ENCODE data around the gene NTSR1. TPM values are rescaled to one million over a fixed set of nuclear protein-coding genes. Genes with fewer than 3 reads are reported as not detected.

The NTSR1 gene
- total and polyA plus RNA-seq, 5 donors from 2014 or later, result 0.11 to 0.37 TPM; not detected in 3

GRCh38 chr20:62790075-62790474 lies 81.4 kb downstream of the NTSR1 start:
- no peak for DNase-seq
- ATAC-seq (ENCODE audit: low read depth in 2 of 2), result no peak
- Histone ChIP-seq H3K9me3 (ENCODE audit: control insufficient read depth in 2 of 2, low read length in 2 of 2) (no peaks in the 10 kb centered on the region), H3K4me1 (ENCODE audit: control insufficient read depth, insufficient read depth, low read length, poor library complexity, severe bottlenecking) (peaks cover 25% of the 10 kb centered on the region), H3K4me3 (ENCODE audit: low read depth, low read length) (no peak overlapping the region), H3K27ac (ENCODE audit: insufficient read depth, low read length, poor library complexity, severe bottlenecking) (no peak overlapping the region), H3K27me3 (ENCODE audit: control insufficient read depth, insufficient read depth, low read length) (no peaks in the 10 kb centered on the region), H3K36me3 (ENCODE audit: control insufficient read depth, insufficient read depth, low read length) (no peaks in the 10 kb centered on the region)
- peaks cover 20% of the 10 kb centered on the region for H3K27me3 Mint-ChIP-seq
- H3K27ac Mint-ChIP-seq, result no peak overlapping the region
- no peak overlapping the region for H3K4me3 Mint-ChIP-seq
- H3K4me1 Mint-ChIP-seq, result peaks cover 0 to 32% (median 19%) of the 10 kb centered on the region in 4 donors
- H3K9me3 Mint-ChIP-seq, result no peaks in the 10 kb centered on the region
- no peaks in the 10 kb centered on the region for H3K36me3 Mint-ChIP-seq

DNA sequence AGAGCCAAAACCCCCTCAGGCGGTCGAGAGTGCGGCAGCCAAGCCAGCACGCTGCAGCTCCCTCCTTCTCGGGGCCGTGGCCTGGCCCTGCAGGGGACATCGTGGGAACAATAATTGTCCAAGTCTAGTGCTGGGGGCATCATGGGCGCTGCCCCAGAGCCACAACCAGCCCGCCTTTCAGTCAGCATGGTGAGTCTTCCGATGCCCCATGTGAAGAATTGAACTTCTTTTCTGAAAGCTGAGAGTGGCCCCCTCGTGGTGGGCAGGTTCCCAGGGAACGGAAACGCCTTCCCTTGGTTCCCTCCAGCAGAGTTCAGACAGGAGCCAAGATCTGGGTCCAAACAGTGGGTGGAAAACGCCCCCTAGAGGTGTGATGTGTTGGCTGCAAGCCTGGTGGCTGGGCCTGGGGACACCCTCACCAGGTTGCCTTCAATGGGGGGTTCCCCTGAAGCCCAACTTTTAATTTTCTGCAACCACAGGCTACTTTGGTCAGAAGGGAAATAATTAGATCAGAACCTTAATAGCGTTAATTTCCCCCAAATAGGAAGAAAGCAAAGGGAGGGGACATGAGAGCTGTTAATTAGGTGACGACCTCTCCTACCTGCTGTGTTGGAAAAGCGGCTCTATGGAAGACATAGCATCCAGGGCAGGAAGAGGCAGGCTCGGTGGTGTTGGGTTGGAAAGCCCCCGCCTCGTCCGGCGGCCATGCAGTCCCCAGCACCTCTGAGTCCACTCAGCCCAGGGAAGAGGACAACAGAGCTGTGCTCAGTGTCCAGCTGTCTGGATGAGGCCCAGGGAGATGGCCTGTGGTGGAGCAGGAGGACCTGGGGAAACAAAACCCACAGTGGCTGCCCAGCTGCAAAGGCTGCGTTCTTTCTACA lies 82.9 kb downstream of the NTSR1 start:
- no peaks in the 10 kb centered on the region for H3K27me3 ChIP-seq (ENCODE audit: control insufficient read depth, insufficient read depth, low read length)
- H3K9me3 ChIP-seq (ENCODE audit: control insufficient read depth in 2 of 2, low read length in 2 of 2), result no peaks in the 10 kb centered on the region
- H3K4me3 ChIP-seq (ENCODE audit: low read depth, low read length), result no peak overlapping the region
- H3K36me3 Mint-ChIP-seq, result no peaks in the 10 kb centered on the region
- peaks cover 36% of the 10 kb centered on the region for H3K4me1 ChIP-seq (ENCODE audit: control insufficient read depth, insufficient read depth, low read length, poor library complexity, severe bottlenecking)
- DNase-seq, result peak; percentile 55 to 85 (median 68)
- H3K27ac ChIP-seq (ENCODE audit: insufficient read depth, low read length, poor library complexity, severe bottlenecking), result no peak overlapping the region
- no peaks in the 10 kb centered on the region for H3K9me3 Mint-ChIP-seq
- H3K27me3 Mint-ChIP-seq, result peaks cover 27% of the 10 kb centered on the region
- H3K4me1 Mint-ChIP-seq, result peaks cover 0 to 38% (median 24%) of the 10 kb centered on the region in 4 donors
- peak overlapping the region in 3 of 4 donors; percentile 77 to 93 (median 89) for H3K4me3 Mint-ChIP-seq
- H3K36me3 ChIP-seq (ENCODE audit: control insufficient read depth, insufficient read depth, low read length), result no peaks in the 10 kb centered on the region
- H3K27ac Mint-ChIP-seq, result peak overlapping the region; percentile 39 to 99 (median 91)
- ATAC-seq (ENCODE audit: low read depth in 2 of 2), result no peak

- DNase-seq (no peak), ATAC-seq (ENCODE audit: low read depth in 2 of 2) (no peak)
- Histone ChIP-seq H3K27ac (ENCODE audit: insufficient read depth, low read length, poor library complexity, severe bottlenecking) (no peak overlapping the region), H3K9me3 (ENCODE audit: control insufficient read depth in 2 of 2, low read length in 2 of 2) (no peaks in the 10 kb centered on the region), H3K4me1 (ENCODE audit: control insufficient read depth, insufficient read depth, low read length, poor library complexity, severe bottlenecking) (peaks cover 41% of the 10 kb centered on the region), H3K4me3 (ENCODE audit: low read depth, low read length) (no peak overlapping the region), H3K36me3 (ENCODE audit: control insufficient read depth, insufficient read depth, low read length) (no peaks in the 10 kb centered on the region), H3K27me3 (ENCODE audit: control insufficient read depth, insufficient read depth, low read length) (no peaks in the 10 kb centered on the region)
- H3K36me3 Mint-ChIP-seq, result no peaks in the 10 kb centered on the region
- no peaks in the 10 kb centered on the region for H3K9me3 Mint-ChIP-seq
- H3K4me3 Mint-ChIP-seq, result peak overlapping the region; percentile 57 to 89 (median 61)
- H3K27ac Mint-ChIP-seq, result peak overlapping the region in 2 of 3 donors; percentile 91 to 96
- H3K27me3 Mint-ChIP-seq, result peaks cover 27% of the 10 kb centered on the region
- peaks cover 0 to 43% (median 24%) of the 10 kb centered on the region in 4 donors for H3K4me1 Mint-ChIP-seq
Measured at GRCh38 chr20:62792182-62792939, 83.7 kb downstream of the NTSR1 start.

- no peaks in the 10 kb centered on the region for H3K27me3 ChIP-seq (ENCODE audit: control insufficient read depth, insufficient read depth, low read length)
- peak overlapping the region; percentile 89 to 94 (median 92) for H3K4me3 Mint-ChIP-seq
- DNase-seq, result no peak
- peaks cover 4% of the 10 kb centered on the region for H3K36me3 Mint-ChIP-seq
- H3K4me1 ChIP-seq (ENCODE audit: control insufficient read depth, insufficient read depth, low read length, poor library complexity, severe bottlenecking), result peaks cover 46% of the 10 kb centered on the region
- H3K27ac ChIP-seq (ENCODE audit: insufficient read depth, low read length, poor library complexity, severe bottlenecking), result peak overlapping the region; percentile 89
- no peaks in the 10 kb centered on the region for H3K9me3 Mint-ChIP-seq
- H3K9me3 ChIP-seq (ENCODE audit: control insufficient read depth in 2 of 2, low read length in 2 of 2), result no peaks in the 10 kb centered on the region
- peaks cover 0 to 50% (median 23%) of the 10 kb centered on the region in 4 donors for H3K4me1 Mint-ChIP-seq
- H3K27me3 Mint-ChIP-seq, result peaks cover 27% of the 10 kb centered on the region
- ATAC-seq (ENCODE audit: low read depth in 2 of 2), result no peak
- H3K4me3 ChIP-seq (ENCODE audit: low read depth, low read length), result peak overlapping the region; percentile 51
- H3K36me3 ChIP-seq (ENCODE audit: control insufficient read depth, insufficient read depth, low read length), result no peaks in the 10 kb centered on the region
- peak overlapping the region; percentile 91 to 96 (median 95) for H3K27ac Mint-ChIP-seq
Measured at GRCh38 chr20:62792940-62793756, 84.5 kb downstream of the NTSR1 start.

DNA sequence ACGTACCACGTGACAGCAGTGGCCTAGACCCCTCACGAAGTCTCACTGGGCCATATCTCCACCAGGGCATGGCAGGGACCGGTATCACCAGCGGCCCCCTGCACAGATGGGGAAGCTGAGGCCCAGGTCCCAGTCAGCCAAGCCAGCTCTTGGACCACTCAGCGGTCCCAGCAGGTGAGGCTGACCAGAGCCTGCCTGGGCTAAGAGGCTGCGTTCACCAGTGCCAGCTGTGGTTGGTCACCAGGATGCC lies 85.0 kb downstream of the NTSR1 start:
- Mint-ChIP-seq H3K27me3 (peaks cover 23% of the 10 kb centered on the region), H3K9me3 (no peaks in the 10 kb centered on the region), H3K4me3 (peak overlapping the region; percentile 89 to 94 (median 92)), H3K4me1 (peaks cover 0 to 55% (median 24%) of the 10 kb centered on the region in 4 donors), H3K27ac (peak overlapping the region; percentile 95 to 98 (median 96)), H3K36me3 (peaks cover 9% of the 10 kb centered on the region)
- no peak for DNase-seq
- Histone ChIP-seq H3K27ac (ENCODE audit: insufficient read depth, low read length, poor library complexity, severe bottlenecking) (peak overlapping the region; percentile 89), H3K36me3 (ENCODE audit: control insufficient read depth, insufficient read depth, low read length) (peaks cover 4% of the 10 kb centered on the region), H3K27me3 (ENCODE audit: control insufficient read depth, insufficient read depth, low read length) (no peaks in the 10 kb centered on the region), H3K4me1 (ENCODE audit: control insufficient read depth, insufficient read depth, low read length, poor library complexity, severe bottlenecking) (peaks cover 46% of the 10 kb centered on the region), H3K4me3 (ENCODE audit: low read depth, low read length) (peak overlapping the region; percentile 51), H3K9me3 (ENCODE audit: control insufficient read depth in 2 of 2, low read length in 2 of 2) (no peaks in the 10 kb centered on the region)
- ATAC-seq (ENCODE audit: low read depth in 2 of 2), result no peak

- peak overlapping the region; percentile 95 to 98 (median 97) for H3K27ac Mint-ChIP-seq
- H3K27me3 ChIP-seq (ENCODE audit: control insufficient read depth, insufficient read depth, low read length), result no peaks in the 10 kb centered on the region
- peak; percentile 79 to 80 for ATAC-seq (ENCODE audit: low read depth in 2 of 2)
- H3K4me3 Mint-ChIP-seq, result peak overlapping the region; percentile 89 to 94 (median 92)
- H3K4me1 ChIP-seq (ENCODE audit: control insufficient read depth, insufficient read depth, low read length, poor library complexity, severe bottlenecking), result peaks cover 46% of the 10 kb centered on the region
- peaks cover 21% of the 10 kb centered on the region for H3K27me3 Mint-ChIP-seq
- H3K4me3 ChIP-seq (ENCODE audit: low read depth, low read length), result peak overlapping the region; percentile 72
- H3K36me3 ChIP-seq (ENCODE audit: control insufficient read depth, insufficient read depth, low read length), result peaks cover 7% of the 10 kb centered on the region
- H3K4me1 Mint-ChIP-seq, result peaks cover 0 to 57% (median 24%) of the 10 kb centered on the region in 4 donors
- peak overlapping the region; percentile 89 for H3K27ac ChIP-seq (ENCODE audit: insufficient read depth, low read length, poor library complexity, severe bottlenecking)
- no peaks in the 10 kb centered on the region for H3K9me3 ChIP-seq (ENCODE audit: control insufficient read depth in 2 of 2, low read length in 2 of 2)
- H3K9me3 Mint-ChIP-seq, result no peaks in the 10 kb centered on the region
- DNase-seq, result peak; percentile 91 to 97 (median 95)
- H3K36me3 Mint-ChIP-seq, result peaks cover 13% of the 10 kb centered on the region
Measured at GRCh38 chr20:62794007-62794724, 85.5 kb downstream of the NTSR1 start.
